HCT116 (cell line): ENCODE measurements around the gene RGP1. TPM values are rescaled to one million over a fixed set of nuclear protein-coding genes. Genes with fewer than 3 reads are reported as not detected.

ENCODE experiments used
- ATAC-seq: fragments of 200-7000 bp; cut with Tn5 transposase; 2 replicates; pipeline ENCODE4 v1.9.1; 2020; ENCODE audit warnings: mild to moderate bottlenecking, moderate library complexity
- BruUV-seq: library from RNA; stranded (reverse); fragments of 400-500 nt; replicated peaks from 2 replicates; lab custom pipeline; 2021; lab: Mats Ljungman, UMichigan
- CTCF ChIA-PET: fragments of 300-600 bp; sonication (Branson Sonifier 250); formaldehyde crosslinking; loops from one replicate; lab custom pipeline; 2021; ENCODE audit warnings: antibody characterized with exemption; lab: Charles Lee
- POLR2A ChIA-PET: fragments of 300-600, 350-600 bp; sonication (Branson Sonifier 250); formaldehyde crosslinking; loops from one replicate; lab custom pipeline; 2021; ENCODE audit warnings: antibody characterized with exemption; lab: Charles Lee
- RAD21 ChIA-PET, 2 experiments: fragments of 300-600 bp; sonication (Branson Sonifier 250); formaldehyde crosslinking; loops; one replicate each; lab custom pipeline; 2023; ENCODE audit warnings: low total read pairs in 2 of 2; ENCODE audit not compliant: uncharacterized antibody in 2 of 2, unreplicated experiment in 2 of 2, low non-redundant PET in 1 of 2; lab: Charles Lee
- DNase-seq: peaks from one replicate; pipeline ENCODE4 v3.0.0-alpha.2; 2010; ENCODE audit warnings: low read depth, low spot score
- H2AFZ ChIP-seq: fragments of 200-600 bp; shearing (Covaris generic), sonication (generic); 2 replicates; pipeline ENCODE4 v1.6.1; 2017; ENCODE audit warnings: low read depth, mixed run types, mixed read lengths, antibody characterized with exemption, low read length; ENCODE audit not compliant: poor library complexity, severe bottlenecking
- H3K27ac ChIP-seq: 2 replicates; pipeline ENCODE4 v1.5.1; 2012; ENCODE audit warnings: low read depth, low read length
- H3K27me3 ChIP-seq: fragments of 200-600 bp; sonication (generic); 2 replicates; pipeline ENCODE4 v1.6.1; 2016; ENCODE audit warnings: mixed run types, low read length, mixed read lengths; ENCODE audit not compliant: insufficient read depth
- H3K36me3 ChIP-seq, 2 experiments: fragments of 200-500 bp in 1 of 2; fragments of 200-600 bp in 1 of 2; sonication (Bioruptor generic) in 1 of 2; sonication (generic) in 1 of 2; 2 replicates each; pipeline versions ENCODE4 v1.5.1 to v1.6.1; 2014 to 2016; ENCODE audit warnings: low read length in 2 of 2, inconsistent platforms in 1 of 2, mixed read lengths in 1 of 2, mixed run types in 1 of 2; ENCODE audit not compliant: insufficient read depth in 2 of 2, control insufficient read depth in 1 of 2
- H3K4me1 ChIP-seq, 2 experiments: fragments of 200-600 bp in 1 of 2; sonication (generic) in 1 of 2; 2 replicates each; pipeline versions ENCODE4 v1.5.1 to v1.6.1; 2012 to 2017; ENCODE audit warnings: low read length in 2 of 2, inconsistent platforms in 1 of 2, mild to moderate bottlenecking in 1 of 2, mixed read lengths in 1 of 2, mixed run types in 1 of 2, moderate library complexity in 1 of 2; ENCODE audit not compliant: insufficient read depth in 2 of 2, control insufficient read depth in 1 of 2
- H3K4me2 ChIP-seq: fragments of 200-600 bp; sonication (generic); 2 replicates; pipeline ENCODE4 v1.6.1; 2017; ENCODE audit warnings: mixed run types, low read length, mixed read lengths
- H3K4me3 ChIP-seq, 2 experiments: fragments of 200-600 bp in 1 of 2; sonication (generic) in 1 of 2; replicated peaks in 1 of 2; 2 replicates each; pipeline ENCODE4 v1.5.1; 2011 to 2016; ENCODE audit warnings: low read length in 2 of 2, control low read depth in 1 of 2, low read depth in 1 of 2, mild to moderate bottlenecking in 1 of 2, mixed read lengths in 1 of 2, mixed run types in 1 of 2
- H3K79me2 ChIP-seq: fragments of 200-600 bp; sonication (generic); 2 replicates; pipeline ENCODE4 v1.6.1; 2017; ENCODE audit warnings: mild to moderate bottlenecking, mixed run types, low read length, moderate library complexity, mixed read lengths; ENCODE audit not compliant: insufficient read depth
- H3K9ac ChIP-seq: fragments of 200-600 bp; sonication (generic); 2 replicates; pipeline ENCODE4 v1.6.1; 2016; ENCODE audit warnings: low read length, mixed read lengths
- H3K9me2 ChIP-seq: fragments of 200-600 bp; sonication (generic), shearing (Covaris generic); 2 replicates; pipeline ENCODE4 v1.6.1; 2017; ENCODE audit warnings: mixed run types, mild to moderate bottlenecking, moderate library complexity; ENCODE audit not compliant: insufficient read depth
- H3K9me3 ChIP-seq, 2 experiments: fragments of 200-500 bp in 1 of 2; fragments of 200-600 bp in 1 of 2; sonication (Bioruptor generic) in 1 of 2; sonication (generic) in 1 of 2; 2 replicates each; pipeline ENCODE4 v1.6.1; 2014 to 2017; ENCODE audit warnings: low read length in 2 of 2, mixed read lengths in 2 of 2, inconsistent platforms in 1 of 2, low read depth in 1 of 2, mild to moderate bottlenecking in 1 of 2, mixed run types in 1 of 2, moderate library complexity in 1 of 2; ENCODE audit not compliant: control insufficient read depth in 1 of 2, insufficient read depth in 1 of 2
- H4K20me1 ChIP-seq: fragments of 200-600 bp; sonication (generic), shearing (Covaris generic); 2 replicates; pipeline ENCODE4 v1.6.1; 2017; ENCODE audit warnings: mixed run types, mild to moderate bottlenecking, moderate library complexity; ENCODE audit not compliant: insufficient read depth
- ATF3 ChIP-seq: IDR thresholded peaks from 2 replicates; pipeline ENCODE4 v1.6.1; 2012
- CTCF ChIP-seq, 3 experiments: fragments of 200-600 bp in 1 of 3; sonication (generic) in 1 of 3; IDR thresholded peaks in 2 of 3; conservative IDR thresholded peaks in 1 of 3; 2 replicates each; pipeline ENCODE4 v1.5.1; 2012 to 2017; ENCODE audit warnings: low read depth in 2 of 3, low read length in 2 of 3, antibody characterized with exemption in 1 of 3, borderline replicate concordance in 1 of 3, control low read depth in 1 of 3, mild to moderate bottlenecking in 1 of 3, mixed read lengths in 1 of 3, mixed run types in 1 of 3, moderate library complexity in 1 of 3; ENCODE audit not compliant: insufficient read depth in 1 of 3
- EZH2phosphoT487 ChIP-seq: fragments of 200-600 bp; IDR thresholded peaks from 2 replicates; pipeline ENCODE4 v1.6.1; 2018; ENCODE audit warnings: antibody characterized with exemption, borderline replicate concordance
- MAX ChIP-seq: IDR thresholded peaks from 2 replicates; pipeline ENCODE4 v1.6.1; 2012
- POLR2AphosphoS5 ChIP-seq: IDR thresholded peaks from 2 replicates; pipeline ENCODE4 v1.6.1; 2011; ENCODE audit warnings: mild to moderate bottlenecking, low read depth, low read length, moderate library complexity
- REST ChIP-seq: IDR thresholded peaks from 2 replicates; pipeline ENCODE4 v1.6.1; 2012; ENCODE audit warnings: low read depth
- intact Hi-C: fragments of 100-400 bp; cut with micrococcal nuclease; formaldehyde crosslinking; loops from 2 replicates; pipeline ENCODE4 v1.10.0; 2022
- total RNA-seq: library from RNA; stranded (reverse); gene quantifications from one replicate; pipeline ENCODE4 v1.2.1, GENCODE V29; 2021; ENCODE audit not compliant: unreplicated experiment

Gene RGP1
- total RNA-seq, 1 experiment from 2014 or later = 32.6 TPM

GRCh38 chr9:35700942-35701341 lies 48.1 kb upstream of the RGP1 start:
- intact Hi-C loops = no loop called here
- TF ChIP-seq EZH2phosphoT487 (no peak), ATF3 (no peak), REST (no peak)
- TF ChIP-seq, all 23 proteins: peak for 0
- Histone ChIP-seq H3K9me3 (no peaks in the 10 kb centered on the region), H3K79me2 (no peaks in the 10 kb centered on the region), H2AFZ (no peak overlapping the region), H3K27ac (no peak overlapping the region), H3K4me2 (no peak overlapping the region), H3K27me3 (no peaks in the 10 kb centered on the region), H3K4me1 (peaks cover 0 to 4% of the 10 kb centered on the region in 2 experiments; a peak in 1 of 4 replicates), H3K4me3 (no peak overlapping the region), H3K9me2 (no peaks in the 10 kb centered on the region), H3K36me3 (peaks cover 56 to 83% of the 10 kb centered on the region in 2 experiments), H4K20me1 (no peaks in the 10 kb centered on the region), H3K9ac (no peak overlapping the region)
- no TSS peak for BruUV-seq
- CTCF ChIA-PET = interaction anchor here (2.3 kb wide), 1 partner anchor 10 kb away, joined by 8 read pairs; no protein-coding TSS in a partner anchor
- RAD21 ChIA-PET = no interaction called here
- POLR2A ChIA-PET = no interaction called here
- DNase-seq = no peak
- ATAC-seq = no peak

GRCh38 chr9:35702696-35703095 lies 46.4 kb upstream of the RGP1 start:
- no peak overlapping the region for H3K9ac ChIP-seq
- no peak overlapping the region for H3K27ac ChIP-seq
- H3K4me1 ChIP-seq = no peaks in the 10 kb centered on the region
- ChIA-PET CTCF (no interaction called here), RAD21 (no interaction called here), POLR2A (no interaction called here)
- H4K20me1 ChIP-seq = no peaks in the 10 kb centered on the region
- H2AFZ ChIP-seq = no peak overlapping the region
- intact Hi-C loops = no loop called here
- no peak overlapping the region for H3K4me3 ChIP-seq
- no peaks in the 10 kb centered on the region for H3K27me3 ChIP-seq
- H3K79me2 ChIP-seq = no peaks in the 10 kb centered on the region
- no peaks in the 10 kb centered on the region for H3K9me2 ChIP-seq
- no TSS peak for BruUV-seq
- H3K4me2 ChIP-seq = no peak overlapping the region
- no peaks in the 10 kb centered on the region for H3K9me3 ChIP-seq
- DNase-seq (no peak), ATAC-seq (no peak)
- TF ChIP-seq CTCF (IDR thresholded peaks at IDR 0.05 in 2 of 3, conservative IDR thresholded peaks at IDR 0.05 in 1 of 3; ENCODE audit: borderline replicate concordance in 1 of 3, insufficient read depth in 1 of 3, low read depth in 2 of 3, low read length in 2 of 3) (no peak), POLR2AphosphoS5 (no peak), MAX (no peak)
- peaks cover 64 to 86% of the 10 kb centered on the region in 2 experiments for H3K36me3 ChIP-seq
